GM10266 (cell line): Measurements from ENCODE around the gene ZNF536.
"Not testable (repeated sequence)": the region's sequence is repeated elsewhere in the genome, so short reads cannot be mapped to it uniquely, and the experiment has no call there.

Experiments used
- DNase-seq: peaks from one replicate; pipeline ENCODE4 v3.0.0; 2012; ENCODE audit errors: extremely low spot score
- CTCF ChIP-seq: IDR thresholded peaks from 2 replicates; pipeline ENCODE4 v1.5.1; 2012; ENCODE audit warnings: mild to moderate bottlenecking, low read depth; ENCODE audit not compliant: control insufficient read depth, insufficient read depth; ENCODE audit errors: missing control alignments

The ZNF536 gene

GRCh38 chr19:30444253-30444671 is 72.1 kb downstream of the ZNF536 start:
- TF ChIP-seq CTCF = no peak
- DNase-seq = no peak

GRCh38 chr19:30444686-30445232 is 72.6 kb downstream of the ZNF536 start:
- no peak for TF ChIP-seq CTCF
- no peak for DNase-seq

- TF ChIP-seq CTCF = no peak
- no peak for DNase-seq
Observed at GRCh38 chr19:30445385-30445784, 73.2 kb downstream of the ZNF536 start.

- DNase-seq = not testable (repeated sequence)
Observed at GRCh38 chr19:30446120-30446519, 73.9 kb downstream of the ZNF536 start.

- no peak for DNase-seq
- TF ChIP-seq CTCF = no peak
Observed at GRCh38 chr19:30446850-30447552, 74.8 kb downstream of the ZNF536 start.

- no peak for DNase-seq
- TF ChIP-seq CTCF = no peak
Observed at GRCh38 chr19:30447553-30447870, 75.3 kb downstream of the ZNF536 start.

- no peak for DNase-seq
Observed at GRCh38 chr19:30448386-30449077, 76.3 kb downstream of the ZNF536 start.

More at GRCh38 chr19:30448386-30449077, 76.3 kb downstream of the ZNF536 start:
- TF ChIP-seq CTCF = no peak
